H1 (cell line): ENCODE data around the gene TTC22. TPM values are rescaled to one million over a fixed set of nuclear protein-coding genes. Genes with fewer than 3 reads are reported as not detected.

Experiments
- MAFK ChIP-seq: IDR thresholded peaks from 2 replicates; pipeline ENCODE4 v1.6.1; 2012; ENCODE audit warnings: low read depth, mild to moderate bottlenecking, improper control_type of control experiment, low read length
- SP4 ChIP-seq: IDR thresholded peaks from 2 replicates; pipeline ENCODE4 v1.6.1; 2012; ENCODE audit warnings: low read length, inconsistent platforms
- TAF7 ChIP-seq: optimal IDR thresholded peaks from 2 replicates; pipeline ENCODE3; 2011; ENCODE audit warnings: low read depth, mild to moderate bottlenecking, inconsistent platforms, low read length, moderate library complexity, borderline replicate concordance
- TCF12 ChIP-seq: IDR thresholded peaks from 2 replicates; pipeline ENCODE4 v1.6.1; 2011; ENCODE audit warnings: low read depth, mild to moderate bottlenecking, low read length
- polyA plus RNA-seq, 7 experiments: library from polyadenylated mRNA; depleted of rRNA in 3 of 7; stranded (reverse) in 5 of 7; unstranded in 2 of 7; fragments of >200 nt in 5 of 7; fragments of 200-250 nt in 2 of 7; gene quantifications; 1 replicate in 5 of 7; 2 replicates in 1 of 7; 4 replicates in 1 of 7; pipeline versions ENCODE4 v1.2.1 to v1.2.3, GENCODE V29; 2011 to 2013; ENCODE audit warnings: missing spikeins in 2 of 7, mixed read lengths in 2 of 7
- total RNA-seq: library from RNA; stranded (reverse); fragmentation: NEBNext Ultra II Directional; extraction: Animal tissue kit (Norgen Biotek cat#: 25700); gene quantifications from 2 replicates; pipeline ENCODE4 v1.2.1, GENCODE V29; 2021

The TTC22 gene
- total and polyA plus RNA-seq, 2 of the 8 experiments (the other 6 are each of a cell fraction or from before 2014, with no cell fraction given), result 1.00 to 1.6 TPM

DNA sequence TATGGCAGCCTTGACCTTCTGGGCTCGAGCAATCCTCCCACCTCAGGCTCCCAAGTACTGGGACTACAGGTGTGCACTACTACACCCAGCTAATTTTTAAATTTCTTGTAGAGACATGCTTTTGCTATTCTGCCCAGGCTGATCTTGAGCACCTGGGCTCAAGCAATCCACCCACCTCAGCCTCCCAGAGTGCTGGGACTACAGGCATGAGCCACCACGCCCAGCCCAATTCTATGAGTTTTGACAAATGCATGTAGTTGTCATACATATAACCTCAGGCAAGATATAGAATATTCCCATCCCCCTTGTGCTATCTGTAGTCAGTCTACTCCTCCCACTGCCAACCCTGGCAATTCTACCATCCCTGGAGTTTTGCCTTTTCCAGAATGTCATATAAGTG lies 38.7 kb upstream of the TTC22 start (continued):
- TF ChIP-seq TCF12, result no peak
- TF ChIP-seq SP4, result no peak
- TF ChIP-seq MAFK, result no peak
- no peak for TF ChIP-seq TAF7
- TF ChIP-seq, all 59 proteins: peak for 0
